GM21367 (cell line): Measurements from ENCODE around the gene MEOX1.

Experiments used
- ATAC-seq: cut with Tn5 transposase; IDR thresholded peaks from one replicate; pipeline ENCODE4 v1.9.1; 2021; ENCODE audit not compliant: unreplicated experiment

The MEOX1 gene

GRCh38 chr17:43595466-43595865 is 66.3 kb downstream of the MEOX1 start:
- ATAC-seq = no peak

GRCh38 chr17:43591779-43592562 is 69.8 kb downstream of the MEOX1 start:
- ATAC-seq = no peak

- no peak for ATAC-seq
These were observed 70.7 kb downstream of the MEOX1 start for GRCh38 chr17:43591001-43591400.
